AG09319 (cell line): Measurements from ENCODE around the gene CUL5.

ENCODE experiments used
- DNase-seq: peaks from one replicate; pipeline ENCODE4 v3.0.0-alpha.2; 2010; ENCODE audit warnings: low read depth; ENCODE audit errors: extremely low read depth
- CTCF ChIP-seq: IDR thresholded peaks from 2 replicates; pipeline ENCODE4 v1.5.1; 2011; ENCODE audit warnings: low read depth, mild to moderate bottlenecking, inconsistent platforms, low read length, moderate library complexity

The CUL5 gene

GRCh38 chr11:108035690-108036089 is 27.0 kb downstream of the CUL5 start:
- no peak for TF ChIP-seq CTCF
- DNase-seq: no peak

DNA sequence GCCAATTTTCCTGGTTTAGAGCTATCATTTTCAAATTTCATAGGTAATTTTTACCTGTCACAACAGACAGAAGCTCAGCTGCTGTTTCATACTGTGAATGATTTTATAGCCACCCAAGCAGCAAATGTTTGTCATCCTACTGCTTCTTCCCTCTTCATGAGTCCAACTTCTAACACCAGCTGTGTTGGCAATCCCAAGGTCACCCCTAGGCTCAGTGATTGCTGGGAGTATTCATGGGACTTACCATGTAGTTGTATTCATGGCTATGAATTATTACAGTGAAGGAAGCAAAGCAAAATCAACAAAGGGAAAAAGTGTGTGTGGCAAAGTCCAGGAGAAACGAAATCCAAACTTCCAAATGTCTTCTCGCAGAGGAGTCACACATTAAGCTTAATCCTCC is 28.5 kb downstream of the CUL5 start:
- no peak for TF ChIP-seq CTCF
- no peak for DNase-seq

- TF ChIP-seq CTCF: no peak
- peak; percentile 24 for DNase-seq
Observed at GRCh38 chr11:108037636-108038035, 28.9 kb downstream of the CUL5 start.

- TF ChIP-seq CTCF: no peak
- DNase-seq: no peak
Observed at GRCh38 chr11:108048269-108048668, 39.6 kb downstream of the CUL5 start.

- no peak for DNase-seq
- no peak for TF ChIP-seq CTCF
Observed at GRCh38 chr11:108062336-108062735, 53.6 kb downstream of the CUL5 start.

- no peak for DNase-seq
- no peak for TF ChIP-seq CTCF
Observed at GRCh38 chr11:108063410-108063809, 54.7 kb downstream of the CUL5 start.

DNA sequence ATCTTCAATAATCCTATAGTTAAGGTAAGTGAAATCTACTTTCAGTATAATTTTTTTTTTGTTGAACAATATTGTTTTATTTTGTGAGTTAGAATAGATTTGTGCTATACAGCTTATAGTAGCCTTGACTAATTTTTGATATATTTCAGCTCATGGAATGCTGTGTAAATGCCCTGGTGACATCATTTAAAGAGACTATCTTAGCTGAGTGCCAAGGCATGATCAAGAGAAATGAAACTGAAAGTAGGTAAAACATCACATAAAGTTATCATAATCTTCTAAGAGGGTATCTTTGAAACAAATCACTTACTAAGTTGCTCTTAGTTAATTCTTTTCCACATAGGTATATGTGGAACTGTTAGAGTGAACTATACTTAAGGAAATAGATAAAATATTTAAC is 61.2 kb downstream of the CUL5 start:
- TF ChIP-seq CTCF: no peak

More for the DNA sequence above, 61.2 kb downstream of the CUL5 start:
- no peak for DNase-seq
